Activated naive CD4-positive, alpha-beta T cell treated with anti-CD3 and anti-CD28 coated beads, Interleukin-2, amount 10 ng/mL, durations not matched to agents 7 days and 5 days (primary cell): ENCODE data around the gene EBI3.
"Not testable (repeated sequence)": the region's sequence is repeated elsewhere in the genome, so short reads cannot be mapped to it uniquely, and the experiment has no call there.

Experiments
- CTCF ChIA-PET: fragments of 350-600 bp; sonication (Branson Sonifier 250); formaldehyde crosslinking; loops from one replicate; lab custom pipeline; 2021; ENCODE audit warnings: antibody characterized with exemption; lab: Charles Lee
- DNase-seq: peaks from one replicate; pipeline ENCODE4 v3.0.0-alpha.2; 2020
- H3K27ac Mint-ChIP-seq: one replicate; pipeline ENCODE4 v1.8.0; 2021; ENCODE audit warnings: mild to moderate bottlenecking, moderate library complexity, mixed read lengths
- H3K27me3 Mint-ChIP-seq: one replicate; pipeline ENCODE4 v1.8.0; 2021; ENCODE audit warnings: mild to moderate bottlenecking, mixed read lengths
- H3K36me3 Mint-ChIP-seq: one replicate; pipeline ENCODE4 v1.8.0; 2021; ENCODE audit warnings: mixed read lengths
- H3K4me1 Mint-ChIP-seq: one replicate; pipeline ENCODE4 v1.8.0; 2021; ENCODE audit warnings: mixed read lengths
- H3K4me3 Mint-ChIP-seq: one replicate; pipeline ENCODE4 v1.8.0; 2021; ENCODE audit warnings: mild to moderate bottlenecking, moderate library complexity, mixed read lengths
- H3K9me3 Mint-ChIP-seq: one replicate; pipeline ENCODE4 v1.8.0; 2021; ENCODE audit warnings: mixed read lengths

The EBI3 gene

GRCh38 chr19:4234142-4234861 lies 5.0 kb downstream of the EBI3 start:
- DNase-seq: no peak
- Mint-ChIP-seq H3K27me3 (peaks cover 17% of the 10 kb centered on the region), H3K4me3 (no peak overlapping the region), H3K36me3 (no peaks in the 10 kb centered on the region), H3K27ac (peak overlapping the region; percentile 49), H3K9me3 (no peaks in the 10 kb centered on the region), H3K4me1 (peaks cover 3% of the 10 kb centered on the region)
- CTCF ChIA-PET: interaction anchor here (0.9 to 1.9 kb wide), 6 partner anchors 9 to 289 kb away, joined by 3 to 5 read pairs (median 4); partner anchors contain the start of genes HDGFL2 and YJU2

GRCh38 chr19:4234862-4235201 lies 5.5 kb downstream of the EBI3 start:
- DNase-seq: no peak
- no peak overlapping the region for H3K4me3 Mint-ChIP-seq
- H3K36me3 Mint-ChIP-seq: no peaks in the 10 kb centered on the region
- peak overlapping the region; percentile 49 for H3K27ac Mint-ChIP-seq
- CTCF ChIA-PET: interaction anchor here (1.5 to 1.9 kb wide), 2 partner anchors 9 to 288 kb away, joined by 4 to 5 read pairs; no protein-coding TSS in a partner anchor
- peaks cover 2% of the 10 kb centered on the region for H3K4me1 Mint-ChIP-seq
- H3K9me3 Mint-ChIP-seq: no peaks in the 10 kb centered on the region
- peaks cover 17% of the 10 kb centered on the region for H3K27me3 Mint-ChIP-seq

- H3K9me3 Mint-ChIP-seq, H3K36me3 Mint-ChIP-seq, H3K4me1 Mint-ChIP-seq, CTCF ChIA-PET, H3K27ac Mint-ChIP-seq, H3K4me3 Mint-ChIP-seq, DNase-seq: not testable (repeated sequence)
- H3K27me3 Mint-ChIP-seq: peaks cover 17% of the 10 kb centered on the region
Measured at GRCh38 chr19:4237510-4237909, 8.2 kb downstream of the EBI3 start.

- H3K4me3 Mint-ChIP-seq: no peak overlapping the region
- no peak overlapping the region for H3K27ac Mint-ChIP-seq
- H3K4me1 Mint-ChIP-seq: no peaks in the 10 kb centered on the region
- H3K36me3 Mint-ChIP-seq: no peaks in the 10 kb centered on the region
- H3K9me3 Mint-ChIP-seq: peaks cover 7% of the 10 kb centered on the region
- CTCF ChIA-PET: no interaction called here
- no peak for DNase-seq
- peaks cover 17% of the 10 kb centered on the region for H3K27me3 Mint-ChIP-seq
Measured at GRCh38 chr19:4238831-4239230, 9.5 kb downstream of the EBI3 start.

- CTCF ChIA-PET: interaction anchor here (0.7 to 1.3 kb wide), 2 partner anchors 10 to 111 kb away, joined by 3 to 6 read pairs; no protein-coding TSS in a partner anchor
- Mint-ChIP-seq H3K27ac (no peak overlapping the region), H3K4me3 (no peak overlapping the region)
Measured at GRCh38 chr19:4241824-4242430, 12.6 kb downstream of the EBI3 start.

GRCh38 chr19:4245938-4246337 lies 16.6 kb downstream of the EBI3 start:
- H3K9me3 Mint-ChIP-seq, H3K4me3 Mint-ChIP-seq, H3K27me3 Mint-ChIP-seq, CTCF ChIA-PET, DNase-seq: not testable (repeated sequence)
- peaks cover 25% of the 10 kb centered on the region for H3K4me1 Mint-ChIP-seq
- peak overlapping the region; percentile 95 for H3K27ac Mint-ChIP-seq
- H3K36me3 Mint-ChIP-seq: peaks cover 23% of the 10 kb centered on the region

More at GRCh38 chr19:4241824-4242430, 12.6 kb downstream of the EBI3 start:
- H3K4me1 Mint-ChIP-seq: peaks cover 7% of the 10 kb centered on the region
- DNase-seq: no peak
- no peaks in the 10 kb centered on the region for H3K36me3 Mint-ChIP-seq
- peaks cover 7% of the 10 kb centered on the region for H3K9me3 Mint-ChIP-seq
- H3K27me3 Mint-ChIP-seq: peaks cover 5% of the 10 kb centered on the region

- H3K36me3 Mint-ChIP-seq: peaks cover 32% of the 10 kb centered on the region
- peaks cover 25% of the 10 kb centered on the region for H3K4me1 Mint-ChIP-seq
- H3K4me3 Mint-ChIP-seq: peak within 1 kb of the TSS; percentile 82
- peak; percentile 100 for DNase-seq
- H3K9me3 Mint-ChIP-seq: peaks cover 4% of the 10 kb centered on the region
- CTCF ChIA-PET: interaction anchor here (0.7 to 1.0 kb wide), 3 partner anchors 13 to 155 kb away, joined by 4 to 5 read pairs (median 5); partner anchors contain the start of gene CHAF1A
- H3K27me3 Mint-ChIP-seq: peaks cover 4% of the 10 kb centered on the region
- peak within 1 kb of the TSS; percentile 95 for H3K27ac Mint-ChIP-seq
Measured at GRCh38 chr19:4246767-4247593, 17.7 kb downstream of the EBI3 start, which contains the start of gene YJU2. YJU2 (plus strand) TSS chr19:4247080; CDS start chr19:4247147, 67 bp downstream.

- H3K36me3 Mint-ChIP-seq: peaks cover 53% of the 10 kb centered on the region
- CTCF ChIA-PET: interaction anchor here (0.6 to 1.6 kb wide), 3 partner anchors 23 to 96 kb away, joined by 3 to 4 read pairs (median 4); no protein-coding TSS in a partner anchor
- no peak overlapping the region for H3K4me3 Mint-ChIP-seq
- H3K4me1 Mint-ChIP-seq: no peaks in the 10 kb centered on the region
- peaks cover 4% of the 10 kb centered on the region for H3K9me3 Mint-ChIP-seq
- H3K27ac Mint-ChIP-seq: no peak overlapping the region
- no peaks in the 10 kb centered on the region for H3K27me3 Mint-ChIP-seq
- no peak for DNase-seq
Measured at GRCh38 chr19:4256563-4256962, 27.2 kb downstream of the EBI3 start.

GRCh38 chr19:4257025-4257424 lies 27.7 kb downstream of the EBI3 start:
- H3K9me3 Mint-ChIP-seq: peaks cover 4% of the 10 kb centered on the region
- no peak overlapping the region for H3K27ac Mint-ChIP-seq
- H3K4me3 Mint-ChIP-seq: no peak overlapping the region
- no peak for DNase-seq
- H3K36me3 Mint-ChIP-seq: peaks cover 49% of the 10 kb centered on the region
- CTCF ChIA-PET: interaction anchor here (1.5 to 1.6 kb wide), 2 partner anchors 23 to 96 kb away, joined by 4 read pairs; no protein-coding TSS in a partner anchor
- H3K27me3 Mint-ChIP-seq: no peaks in the 10 kb centered on the region
- H3K4me1 Mint-ChIP-seq: no peaks in the 10 kb centered on the region

- no peak for DNase-seq
- Mint-ChIP-seq H3K4me1 (no peaks in the 10 kb centered on the region), H3K36me3 (peaks cover 42% of the 10 kb centered on the region), H3K9me3 (peaks cover 4% of the 10 kb centered on the region), H3K4me3 (no peak overlapping the region), H3K27ac (no peak overlapping the region), H3K27me3 (no peaks in the 10 kb centered on the region)
- CTCF ChIA-PET: no interaction called here
Measured at GRCh38 chr19:4258181-4258580, 28.9 kb downstream of the EBI3 start.

- Mint-ChIP-seq H3K27me3 (no peaks in the 10 kb centered on the region), H3K27ac (no peak overlapping the region), H3K4me1 (peaks cover 17% of the 10 kb centered on the region), H3K9me3 (peaks cover 4% of the 10 kb centered on the region), H3K4me3 (no peak overlapping the region), H3K36me3 (peaks cover 34% of the 10 kb centered on the region)
- CTCF ChIA-PET: interaction anchor here (0.5 to 1.8 kb wide), 2 partner anchors 92 to 268 kb away, joined by 4 to 6 read pairs; no protein-coding TSS in a partner anchor
- DNase-seq: no peak
Measured at GRCh38 chr19:4260613-4261191, 31.4 kb downstream of the EBI3 start.

GRCh38 chr19:4264812-4265211 lies 35.5 kb downstream of the EBI3 start:
- DNase-seq: no peak

GRCh38 chr19:4266253-4267000 lies 37.1 kb downstream of the EBI3 start:
- Mint-ChIP-seq H3K4me1 (peaks cover 30% of the 10 kb centered on the region), H3K4me3 (no peak overlapping the region), H3K36me3 (peaks cover 41% of the 10 kb centered on the region), H3K27ac (no peak overlapping the region), H3K27me3 (no peaks in the 10 kb centered on the region), H3K9me3 (no peaks in the 10 kb centered on the region)
- CTCF ChIA-PET: interaction anchor here (0.6 to 5.7 kb wide), 25 partner anchors 11 to 262 kb away, joined by 3 to 72 read pairs (median 4); partner anchors contain the start of genes CHAF1A, FSD1, MPND and YJU2
- no peak for DNase-seq

More at GRCh38 chr19:4264812-4265211, 35.5 kb downstream of the EBI3 start:
- H3K36me3 Mint-ChIP-seq: peaks cover 39% of the 10 kb centered on the region
- H3K4me1 Mint-ChIP-seq: peaks cover 30% of the 10 kb centered on the region
- H3K9me3 Mint-ChIP-seq: no peaks in the 10 kb centered on the region
- CTCF ChIA-PET: interaction anchor here (3.3 to 5.7 kb wide), 2 partner anchors 89 to 137 kb away, joined by 14 to 72 read pairs; partner anchors contain the start of gene CHAF1A
- no peak overlapping the region for H3K4me3 Mint-ChIP-seq
- peak overlapping the region; percentile 87 for H3K27ac Mint-ChIP-seq
- H3K27me3 Mint-ChIP-seq: no peaks in the 10 kb centered on the region
